GM18517 (cell line): ENCODE results near the gene MOB1A.
A peak's percentile ranks its signal among the peaks of the same experiment; 100 is the strongest.
"Not testable (repeated sequence)": the region's sequence is repeated elsewhere in the genome, so short reads cannot be mapped to it uniquely, and the experiment has no call there.

Experiments used
- ATAC-seq: cut with Tn5 transposase; IDR thresholded peaks from one replicate; pipeline ENCODE4 v1.9.1; 2021; ENCODE audit warnings: mild to moderate bottlenecking, moderate library complexity; ENCODE audit not compliant: unreplicated experiment

MOB1A gene

DNA sequence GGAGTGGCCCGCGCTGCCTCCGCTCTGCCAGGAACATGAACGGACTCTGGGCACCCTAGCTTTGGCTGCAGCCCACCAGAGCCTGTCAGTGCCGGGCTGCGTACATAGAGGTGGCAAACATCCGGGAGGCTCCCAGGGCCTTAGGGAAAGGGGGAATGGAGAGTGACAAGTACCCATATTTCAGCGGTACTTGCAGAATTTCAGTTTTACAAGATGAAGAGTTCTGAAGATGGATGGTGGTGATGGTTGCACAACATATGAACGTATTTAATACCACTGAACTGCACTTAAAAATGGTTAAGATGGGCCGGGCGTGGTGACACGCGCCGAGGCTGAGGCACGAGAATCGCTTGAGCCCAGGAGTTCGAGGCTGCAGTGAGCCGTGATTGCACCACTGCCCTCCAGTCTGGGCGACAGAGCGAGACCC, 20.6 kb upstream of the MOB1A start:
- peak; percentile 0 for ATAC-seq

DNA sequence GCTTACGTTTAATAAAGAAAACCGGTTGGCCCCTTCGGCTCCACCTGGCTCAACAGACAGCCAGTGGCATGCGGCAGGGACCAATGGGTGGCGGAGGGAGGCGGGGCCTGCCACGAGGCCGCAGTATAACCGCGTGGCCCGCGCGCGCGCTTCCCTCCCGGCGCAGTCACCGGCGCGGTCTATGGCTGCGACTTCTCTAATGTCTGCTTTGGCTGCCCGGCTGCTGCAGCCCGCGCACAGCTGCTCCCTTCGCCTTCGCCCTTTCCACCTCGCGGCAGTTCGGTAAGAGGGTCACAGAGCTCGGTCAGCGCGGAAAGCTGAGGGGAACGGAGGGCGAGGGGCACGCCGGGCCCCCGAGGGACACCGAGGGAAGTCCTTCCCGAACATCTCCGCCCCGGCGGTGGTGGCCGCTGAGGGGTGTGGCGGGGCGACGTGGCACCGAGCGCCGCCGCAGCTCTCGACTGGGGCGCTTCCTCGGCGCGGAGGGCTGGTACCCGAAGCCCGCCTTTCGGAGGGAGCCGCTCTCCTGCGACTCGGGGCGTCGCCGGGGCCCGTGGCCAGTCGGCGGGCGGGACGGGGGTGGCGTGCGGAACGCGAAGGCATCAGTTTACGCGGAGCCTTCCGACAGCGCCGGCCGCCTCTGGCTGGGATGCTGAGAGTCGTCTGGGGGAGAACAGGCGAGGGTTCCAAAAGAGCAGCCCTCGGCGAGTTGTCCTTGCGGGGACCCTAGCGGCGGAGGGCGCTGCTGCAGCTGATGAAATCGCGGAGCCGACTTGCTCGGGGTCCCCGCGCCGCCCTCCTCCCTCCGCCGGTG, 20.0 kb upstream of the MOB1A start, which contains the start of gene MTHFD2:
MTHFD2 (plus strand) TSS at position 155 of the 814 bp plus-strand sequence; CDS start at position 182, 27 bp downstream.
- ATAC-seq, result peak; percentile 84

DNA sequence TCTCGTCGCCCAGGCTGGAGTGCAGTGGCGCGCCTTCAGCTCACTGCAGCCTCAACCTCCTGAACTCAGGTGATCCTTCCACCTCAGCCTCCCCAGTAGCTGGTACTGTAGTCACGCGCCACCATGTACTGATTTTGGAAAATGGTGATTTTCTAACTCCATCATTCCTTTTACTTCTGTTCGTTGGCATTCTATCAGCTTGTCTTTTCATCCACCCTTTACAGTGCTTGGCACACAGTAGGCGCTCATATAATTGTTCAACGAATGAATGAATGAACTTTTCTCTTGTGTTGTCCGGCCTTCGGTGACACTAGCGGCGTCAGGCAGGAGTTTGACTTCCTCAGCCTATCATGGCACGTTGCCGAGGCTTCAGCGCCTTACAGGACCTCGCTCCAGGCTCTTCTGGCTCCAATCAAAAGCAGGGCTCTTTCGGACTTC, 19.4 kb upstream of the MOB1A start:
- no peak for ATAC-seq

DNA sequence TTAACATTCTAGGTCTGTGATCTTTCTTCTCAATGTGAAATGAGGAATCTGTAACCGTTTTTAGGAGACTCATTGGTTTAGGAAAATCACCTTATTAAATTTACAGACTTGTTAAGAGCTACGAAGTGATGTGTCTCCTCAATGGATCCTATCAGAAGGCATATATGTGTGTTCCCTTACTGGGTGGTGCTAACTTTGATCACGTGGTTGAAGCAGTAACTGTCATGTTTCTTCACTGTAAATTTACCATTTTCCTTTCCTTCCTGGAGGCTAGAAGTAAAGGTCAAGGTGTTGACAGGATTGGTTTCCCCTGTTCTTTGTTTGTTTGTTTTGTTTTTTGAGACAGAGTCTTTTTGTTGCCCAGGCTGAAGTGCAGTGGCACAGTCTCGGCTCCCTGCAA, 18.4 kb upstream of the MOB1A start:
- no peak for ATAC-seq

DNA sequence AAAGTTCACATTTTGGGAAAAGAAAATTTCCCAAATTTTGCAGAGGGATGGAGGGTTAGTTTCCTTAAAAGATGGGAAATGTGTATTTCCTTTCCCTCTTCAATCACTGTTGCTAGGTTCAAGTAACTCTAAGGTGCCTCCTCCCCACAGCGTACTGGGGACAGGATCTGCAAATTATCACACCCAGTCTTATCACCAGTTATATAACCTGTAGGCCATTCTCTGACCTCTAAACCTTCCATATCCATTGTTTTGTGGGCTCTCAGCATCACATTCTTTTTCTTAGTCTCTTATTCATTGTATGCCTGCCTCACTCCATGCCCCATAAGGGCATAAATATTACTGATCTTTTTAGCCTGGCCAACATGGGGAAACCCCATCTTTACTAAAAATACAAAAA, 16.1 kb upstream of the MOB1A start:
- no peak for ATAC-seq

DNA sequence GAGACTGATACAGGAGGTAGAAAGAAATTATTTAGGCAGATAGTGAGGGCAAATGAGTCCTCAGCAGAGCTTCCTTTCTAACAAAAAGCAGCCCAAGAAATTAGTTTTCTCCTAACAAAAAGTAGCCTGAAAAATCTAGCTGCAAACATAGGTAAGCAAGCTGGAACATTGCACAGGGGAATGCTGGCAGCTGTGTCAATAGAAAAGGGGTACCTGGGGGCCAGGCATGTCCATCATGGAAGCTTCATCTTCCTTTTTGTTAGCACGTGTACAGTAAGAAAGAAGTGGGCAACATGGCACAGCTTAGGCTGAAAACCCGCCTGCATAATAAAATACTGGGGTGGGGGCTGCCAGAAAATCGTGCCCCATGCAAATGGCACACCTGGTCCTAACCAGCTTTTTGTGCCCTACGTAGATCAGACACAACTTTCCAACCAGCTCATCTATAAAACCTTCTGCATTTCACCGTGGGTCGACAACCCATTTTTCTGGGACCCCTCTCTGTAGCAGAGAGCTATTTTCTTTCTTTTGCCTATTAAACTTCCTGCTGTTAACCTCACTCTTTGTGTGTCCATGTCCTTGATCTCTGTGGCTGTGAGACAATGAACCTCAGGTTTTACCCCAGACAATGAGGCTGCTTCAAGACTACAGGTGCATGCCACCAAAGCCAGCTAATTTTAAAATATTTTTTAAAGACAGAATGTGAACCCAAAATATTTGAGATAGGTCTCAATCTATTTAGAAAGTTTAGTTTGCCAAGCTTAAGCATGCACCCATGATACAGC, 13.1 kb upstream of the MOB1A start:
- no peak for ATAC-seq

DNA sequence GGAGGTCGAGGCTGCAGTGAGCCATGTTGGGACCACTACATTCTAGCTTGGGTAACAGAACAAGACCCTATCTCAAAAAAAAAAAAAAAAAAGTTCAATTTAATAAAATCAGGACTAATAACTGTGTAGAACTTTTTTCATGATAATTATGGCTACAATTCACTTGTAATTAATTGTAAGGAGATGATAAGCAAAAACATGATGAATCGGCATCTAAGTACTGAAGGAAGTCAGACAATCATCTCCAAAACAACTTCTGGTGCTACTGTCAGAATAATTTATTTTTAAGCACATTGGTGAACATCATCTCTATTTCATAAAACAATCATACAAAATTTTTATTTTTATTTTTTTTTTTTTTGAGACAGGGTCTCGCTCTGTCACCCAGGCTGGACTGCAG, 10.0 kb upstream of the MOB1A start:
- no peak for ATAC-seq

DNA sequence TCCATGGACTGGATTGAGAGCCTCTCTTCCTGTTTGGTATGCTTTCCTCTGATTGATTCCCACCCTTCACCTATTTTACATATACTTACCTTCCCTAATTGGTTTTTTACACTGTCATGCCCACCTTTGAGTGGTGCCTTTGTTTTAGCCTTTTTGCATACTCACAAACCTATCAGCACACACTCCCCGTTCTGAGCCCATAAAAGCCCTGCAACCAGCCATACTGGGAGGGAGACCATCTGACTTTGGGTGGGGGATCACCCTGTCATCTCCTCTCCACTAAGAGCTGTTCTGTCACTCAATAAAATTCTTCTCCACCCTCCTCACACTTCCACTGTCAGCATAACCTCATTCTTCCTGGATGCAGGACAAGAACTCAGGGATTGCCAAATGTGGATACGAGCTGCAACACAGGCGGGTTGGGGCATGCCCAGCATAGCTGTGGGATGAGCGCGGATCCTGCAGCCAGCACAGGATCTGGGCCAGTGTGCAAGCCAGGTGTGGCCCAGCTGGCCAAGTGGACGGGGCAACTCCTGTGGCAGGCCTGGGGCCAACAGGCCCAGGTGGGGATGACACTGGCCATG, 9.4 kb upstream of the MOB1A start:
- ATAC-seq, result no peak

DNA sequence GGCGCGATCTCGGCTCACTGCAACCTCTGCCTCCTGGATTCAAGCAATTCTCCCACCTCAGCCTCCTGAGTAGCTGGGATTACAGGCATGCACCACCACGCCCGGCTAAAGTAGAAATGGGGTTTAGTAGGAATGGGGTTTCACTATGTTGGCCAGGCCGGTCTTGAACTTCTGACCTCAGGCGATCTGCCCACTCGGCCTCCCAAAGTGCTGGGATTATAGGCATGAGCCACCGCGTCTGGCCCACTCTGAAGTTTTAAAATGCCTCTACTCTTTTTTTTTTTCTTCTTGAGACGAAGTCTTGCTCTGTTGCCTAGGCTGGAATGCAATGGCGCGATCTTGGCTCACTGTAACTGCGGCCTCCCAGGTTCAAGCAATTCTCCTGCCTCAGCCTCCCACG, 8.0 kb upstream of the MOB1A start:
- ATAC-seq, result not testable (repeated sequence)

DNA sequence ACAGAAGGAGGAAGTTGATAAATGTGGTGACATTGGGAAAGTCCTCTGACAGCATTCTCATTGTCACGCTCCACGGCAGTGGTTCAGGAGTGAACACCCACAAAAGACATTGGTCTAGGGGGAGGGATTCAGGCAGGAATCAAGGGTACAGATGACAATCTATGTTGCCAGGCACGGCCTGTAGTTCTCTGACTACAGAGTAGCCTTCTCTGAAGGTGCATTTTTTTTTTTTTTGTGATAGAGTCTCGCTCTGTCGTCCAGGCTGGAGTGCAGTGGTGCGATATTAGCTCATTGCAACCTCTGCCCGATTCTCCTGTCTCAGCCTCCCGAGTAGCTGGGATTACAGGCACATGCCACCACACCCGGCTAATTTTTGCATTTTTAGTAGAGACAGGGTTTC, 7.4 kb upstream of the MOB1A start:
- peak; percentile 58 for ATAC-seq

DNA sequence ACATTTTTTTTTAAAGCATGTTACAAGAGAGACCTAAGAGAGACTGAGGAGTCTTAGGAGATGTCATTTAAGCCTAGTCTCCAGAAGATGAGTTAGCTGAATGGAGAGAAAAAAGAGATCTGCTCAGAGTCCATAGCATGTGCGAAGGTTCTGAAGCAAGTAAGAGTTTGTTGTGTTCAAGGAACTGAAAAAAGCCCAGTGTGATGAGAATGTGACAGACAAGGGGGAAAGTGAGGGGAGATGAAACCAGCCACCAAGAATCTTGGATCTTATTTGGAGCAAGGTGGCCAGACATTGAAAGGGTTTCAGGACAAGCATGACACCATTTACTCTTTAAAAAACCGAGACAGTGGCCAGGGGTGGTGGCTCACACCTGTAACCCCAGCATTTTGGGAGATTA, 5.2 kb upstream of the MOB1A start:
- ATAC-seq, result no peak

DNA sequence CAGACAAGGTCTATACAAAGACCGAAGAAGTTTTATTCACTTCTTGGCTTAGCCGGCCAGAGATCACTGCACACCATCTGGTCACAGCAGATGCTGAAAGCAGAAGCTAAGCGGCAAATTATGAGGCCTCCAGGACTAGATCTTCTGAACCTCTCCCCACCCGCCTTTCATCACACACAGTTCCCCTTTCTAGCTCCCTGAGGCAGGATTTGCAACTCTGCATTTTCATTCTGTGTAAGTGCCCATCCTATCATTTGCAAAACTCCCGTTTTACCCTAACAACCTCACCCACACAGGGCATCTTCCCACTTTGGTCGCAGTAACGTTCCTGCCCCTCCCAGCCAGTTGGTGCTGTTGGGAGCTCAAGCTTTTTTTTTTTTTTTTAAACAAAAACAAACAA, 3.1 kb upstream of the MOB1A start:
- peak; percentile 29 for ATAC-seq

DNA sequence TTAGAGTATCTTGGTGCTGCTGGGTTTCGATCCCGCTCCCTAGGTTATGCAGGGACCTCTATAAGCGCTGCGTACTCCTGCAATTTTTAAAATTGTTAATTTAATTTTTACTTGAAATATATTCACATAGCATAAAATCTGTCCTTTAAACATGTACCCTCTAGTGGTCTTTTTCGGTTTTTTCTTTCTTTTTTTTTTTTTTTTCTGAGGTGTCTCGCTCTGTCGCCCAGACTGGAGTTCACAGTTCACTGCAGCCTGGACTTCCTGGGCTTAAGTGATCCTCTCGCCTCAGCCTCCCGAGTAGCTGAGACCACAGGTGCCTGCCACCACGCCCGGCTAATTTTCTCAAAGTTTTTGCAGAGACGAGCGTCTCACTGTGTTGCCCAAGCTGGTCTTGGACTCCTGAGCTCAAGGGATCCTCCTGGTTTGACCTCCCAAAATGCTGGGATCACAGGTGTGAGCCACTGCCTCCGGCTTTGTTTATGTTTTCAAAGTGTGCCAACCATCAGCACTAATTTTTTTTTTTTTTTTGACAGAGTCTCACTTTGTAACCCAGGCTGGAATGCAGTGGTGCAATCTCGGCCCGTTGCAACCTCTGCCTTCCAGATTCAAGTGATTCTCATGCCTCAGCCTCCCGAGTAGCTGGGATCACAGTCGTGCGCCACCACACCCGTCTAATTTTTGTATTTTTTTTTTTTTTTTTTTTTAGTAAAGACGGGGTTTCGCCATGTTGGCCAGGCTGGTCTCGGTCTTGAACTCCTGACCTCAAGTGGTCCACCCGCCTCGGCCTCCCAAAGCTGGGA, 585 bp upstream of the MOB1A start:
- ATAC-seq, result peak; percentile 20

DNA sequence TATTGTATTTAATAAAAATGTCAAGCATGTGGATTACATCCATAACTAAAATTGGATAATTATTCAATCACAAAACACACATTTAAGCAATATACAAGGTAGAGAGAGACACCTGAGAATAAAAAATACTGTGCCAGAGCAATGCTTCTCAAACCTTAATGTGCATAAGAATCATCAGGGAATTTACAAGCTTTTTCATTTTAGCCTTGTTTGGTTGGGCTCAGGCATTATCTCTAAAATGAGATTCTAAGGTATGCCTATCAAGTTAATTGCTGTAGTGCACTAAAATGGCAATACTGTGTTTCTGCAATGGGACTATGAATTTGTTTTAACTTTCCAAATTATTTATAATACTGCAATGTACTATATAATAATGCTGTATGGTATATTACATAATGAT, 983 bp downstream of the MOB1A start:
- no peak for ATAC-seq

DNA sequence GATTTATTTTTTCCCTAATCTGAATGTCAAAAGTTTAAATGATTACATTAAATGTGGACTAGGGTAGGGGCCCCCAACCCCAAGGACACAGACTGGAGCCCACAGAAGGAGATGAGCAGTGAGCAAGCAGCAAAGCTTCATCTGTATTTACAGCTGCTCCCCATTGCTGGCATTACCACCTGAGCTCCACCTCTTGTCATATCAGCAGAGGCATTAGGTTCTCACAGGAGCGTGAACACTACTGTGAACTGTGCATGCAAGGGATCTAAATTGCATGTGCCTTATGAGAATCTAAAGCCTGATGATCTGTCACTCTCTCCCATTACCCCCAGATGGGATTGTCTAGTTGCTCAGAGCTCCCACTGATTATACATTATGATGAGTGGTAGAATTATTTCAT, 3.8 kb downstream of the MOB1A start:
- ATAC-seq, result no peak

DNA sequence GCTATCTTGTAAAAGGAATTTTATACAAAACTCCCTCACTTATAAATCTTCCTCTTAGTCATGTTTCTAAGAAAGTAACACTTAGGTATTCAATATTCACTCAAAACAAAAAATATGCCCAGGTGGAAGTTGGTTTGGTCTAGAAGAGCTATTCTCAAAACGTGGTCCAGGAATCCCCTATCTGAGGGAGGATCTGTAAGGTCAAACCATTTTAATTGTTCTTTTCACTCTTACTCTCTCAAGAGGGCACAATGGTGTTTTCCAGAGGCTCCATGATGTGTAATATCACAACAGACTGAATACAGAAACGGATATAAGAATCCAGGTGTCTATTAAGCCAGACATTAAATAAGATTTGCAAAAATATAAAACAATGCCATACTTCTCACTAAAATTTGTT, 9.9 kb downstream of the MOB1A start:
- ATAC-seq, result no peak

DNA sequence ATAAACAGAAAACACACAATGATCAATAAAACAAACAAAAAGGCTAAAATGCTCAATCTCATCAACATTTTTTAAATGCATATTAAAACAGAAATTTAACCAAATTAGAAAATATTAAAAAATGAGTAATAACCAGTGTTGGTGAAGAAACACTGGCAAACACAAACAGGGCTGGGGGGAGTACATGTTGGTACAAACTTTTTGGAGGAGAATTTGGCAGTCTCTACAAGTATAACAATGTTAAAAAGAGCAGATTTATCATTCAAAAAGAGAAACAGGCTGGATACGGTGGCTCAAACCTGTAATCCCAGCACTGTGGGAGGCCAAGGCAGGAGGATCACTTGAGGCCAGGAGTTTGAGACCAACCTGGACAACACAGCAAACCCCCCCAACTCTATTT, 13.9 kb downstream of the MOB1A start:
- no peak for ATAC-seq

DNA sequence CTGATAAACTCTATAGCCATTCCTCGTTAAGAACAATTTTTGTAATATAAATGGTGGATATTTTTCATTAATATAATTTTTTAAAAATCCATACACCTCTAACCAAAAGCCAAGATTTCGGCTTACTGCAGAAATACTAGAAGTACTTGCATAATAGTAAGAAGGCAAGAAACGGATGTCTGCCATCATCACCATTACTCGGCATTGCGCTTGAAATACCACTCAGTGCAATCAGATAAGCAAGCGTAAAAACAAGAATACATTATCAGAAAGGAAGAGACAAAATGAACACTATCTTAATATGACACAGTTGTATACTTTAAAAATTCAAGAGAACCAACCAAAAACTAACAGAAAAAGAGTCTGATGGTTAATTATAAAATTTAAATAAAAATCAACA, 15.7 kb downstream of the MOB1A start:
- ATAC-seq, result no peak

DNA sequence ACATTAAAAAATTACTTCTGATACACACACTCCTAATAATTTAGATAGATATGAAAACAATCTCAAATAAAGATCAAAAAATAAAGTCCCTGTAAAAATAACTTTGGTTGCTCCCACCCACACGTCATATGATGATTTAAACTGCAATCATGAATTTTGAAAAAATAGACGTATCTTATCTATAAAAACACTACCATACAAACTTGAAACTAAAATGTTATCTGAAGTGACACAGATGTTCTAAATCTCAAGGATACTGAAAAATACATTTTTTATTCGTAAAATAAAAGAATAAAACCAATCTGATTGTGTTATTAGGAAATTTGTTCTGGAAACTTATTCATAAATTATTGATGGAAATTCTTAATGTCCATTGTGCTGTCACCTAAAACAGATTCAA, 22.8 kb downstream of the MOB1A start:
- no peak for ATAC-seq

DNA sequence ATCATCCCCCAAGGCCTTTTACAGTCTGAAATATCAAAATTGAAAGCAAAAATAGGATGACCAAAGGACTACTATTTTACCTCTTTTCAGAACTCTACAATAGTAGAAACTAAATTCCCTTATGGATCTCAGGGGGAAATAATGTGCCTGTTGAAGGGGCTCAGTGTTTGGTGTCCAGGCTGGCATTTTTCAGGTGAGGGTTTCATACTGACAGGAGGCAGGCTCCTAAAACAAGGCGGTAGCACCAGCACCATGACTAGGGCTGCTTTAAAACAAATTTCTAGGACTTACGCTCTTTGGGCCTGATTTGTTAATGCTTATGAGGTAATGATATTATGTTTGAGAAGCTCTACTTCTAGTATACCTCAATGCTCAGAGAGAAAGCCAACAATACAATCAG, 25.7 kb downstream of the MOB1A start:
- no peak for ATAC-seq
